Liver (tissue), 3 donors: ENCODE data around the gene C5orf58.

Experiments used
- CTCF ChIP-seq: fragments of 150-350 bp; IDR thresholded peaks from 2 replicates; pipeline ENCODE4 v1.5.1; 2017; ENCODE audit warnings: improper control_type of control experiment, low read depth, low read length; ENCODE audit not compliant: missing input control
- HNF4A ChIP-seq, 2 donors: conservative IDR thresholded peaks; 2 replicates each; pipeline ENCODE4 v1.6.1; 2016; ENCODE audit warnings: antibody characterized with exemption in 2 of 2, mild to moderate bottlenecking in 2 of 2
- JUND ChIP-seq, 2 donors: IDR thresholded peaks; 2 replicates each; pipeline ENCODE4 v1.6.1; 2016; ENCODE audit warnings: antibody characterized with exemption in 2 of 2
- RAD21 ChIP-seq, 2 donors: IDR thresholded peaks; 2 replicates each; pipeline ENCODE4 v1.6.1; 2016; ENCODE audit warnings: antibody characterized with exemption in 2 of 2, mild to moderate bottlenecking in 2 of 2
- REST ChIP-seq: IDR thresholded peaks from 2 replicates; pipeline ENCODE4 v1.6.1; 2016; ENCODE audit warnings: antibody characterized with exemption, mild to moderate bottlenecking
- SP1 ChIP-seq: IDR thresholded peaks from 2 replicates; pipeline ENCODE4 v1.6.1; 2018; ENCODE audit warnings: antibody characterized with exemption, mild to moderate bottlenecking
- YY1 ChIP-seq: IDR thresholded peaks from 2 replicates; pipeline ENCODE4 v1.6.1; 2016; ENCODE audit warnings: antibody characterized with exemption, mild to moderate bottlenecking
- donor health status: healthy.
- donor health status: healthy.

GRCh38 chr5:170285181-170285580 lies 52.4 kb downstream of the C5orf58 start:
- TF ChIP-seq REST (no peak), CTCF (no peak), RAD21 (IDR thresholded peaks at IDR 0.05) (no peak), YY1 (no peak), HNF4A (conservative IDR thresholded peaks at IDR 0.05) (no peak), SP1 (no peak), JUND (IDR thresholded peaks at IDR 0.05) (no peak)
